ENCODE results near the gene CLCN5.

The CLCN5 gene

DNA sequence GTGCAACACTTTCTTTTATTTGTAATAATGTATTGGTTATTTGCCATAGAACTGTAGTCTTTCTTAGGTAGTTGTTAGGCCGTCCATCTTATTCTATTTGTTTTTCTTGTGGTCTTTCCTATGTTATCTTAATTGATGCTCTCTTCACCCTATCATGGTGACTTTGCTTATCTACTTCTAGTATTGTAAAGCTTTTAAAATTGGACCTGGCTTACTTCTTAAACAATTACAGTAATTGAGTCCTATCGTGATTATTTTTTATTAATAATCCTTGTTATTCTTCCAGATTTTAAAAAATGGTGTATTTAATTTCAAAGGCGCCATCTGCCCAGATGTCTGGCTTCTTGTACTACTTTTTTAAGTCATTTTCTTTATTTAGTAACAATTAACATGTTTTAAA, 63.7 kb downstream of the CLCN5 start:
- TF ChIP-seq, protein P1, sequence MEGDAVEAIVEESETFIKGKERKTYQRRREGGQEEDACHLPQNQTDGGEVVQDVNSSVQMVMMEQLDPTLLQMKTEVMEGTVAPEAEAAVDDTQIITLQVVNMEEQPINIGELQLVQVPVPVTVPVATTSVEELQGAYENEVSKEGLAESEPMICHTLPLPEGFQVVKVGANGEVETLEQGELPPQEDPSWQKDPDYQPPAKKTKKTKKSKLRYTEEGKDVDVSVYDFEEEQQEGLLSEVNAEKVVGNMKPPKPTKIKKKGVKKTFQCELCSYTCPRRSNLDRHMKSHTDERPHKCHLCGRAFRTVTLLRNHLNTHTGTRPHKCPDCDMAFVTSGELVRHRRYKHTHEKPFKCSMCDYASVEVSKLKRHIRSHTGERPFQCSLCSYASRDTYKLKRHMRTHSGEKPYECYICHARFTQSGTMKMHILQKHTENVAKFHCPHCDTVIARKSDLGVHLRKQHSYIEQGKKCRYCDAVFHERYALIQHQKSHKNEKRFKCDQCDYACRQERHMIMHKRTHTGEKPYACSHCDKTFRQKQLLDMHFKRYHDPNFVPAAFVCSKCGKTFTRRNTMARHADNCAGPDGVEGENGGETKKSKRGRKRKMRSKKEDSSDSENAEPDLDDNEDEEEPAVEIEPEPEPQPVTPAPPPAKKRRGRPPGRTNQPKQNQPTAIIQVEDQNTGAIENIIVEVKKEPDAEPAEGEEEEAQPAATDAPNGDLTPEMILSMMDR (conservative IDR thresholded peaks at IDR 0.05): no peak
- no peak overlapping the region for H3K27ac ChIP-seq

DNA sequence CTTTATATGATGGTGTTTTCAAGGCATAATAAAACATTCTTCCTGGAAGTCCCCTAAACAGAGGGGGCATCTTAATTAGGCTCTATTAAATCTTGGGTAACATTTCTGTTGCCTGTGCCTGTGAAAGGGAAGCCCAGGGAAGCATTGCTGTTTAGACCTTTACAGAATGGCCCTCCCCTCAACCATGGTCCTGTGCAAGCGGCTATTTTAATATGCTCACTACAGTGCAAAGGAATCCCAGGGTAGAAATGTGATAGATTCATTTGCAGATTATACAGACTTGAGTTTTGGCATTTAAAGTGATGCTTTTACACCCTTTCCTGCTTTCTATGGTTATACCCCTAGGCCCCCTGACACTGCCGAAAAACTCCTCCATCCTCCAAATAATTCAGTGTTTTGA, 65.3 kb downstream of the CLCN5 start:
- TF ChIP-seq, protein P1 (conservative IDR thresholded peaks at IDR 0.05): no peak
- no peak overlapping the region for H3K27ac ChIP-seq

DNA sequence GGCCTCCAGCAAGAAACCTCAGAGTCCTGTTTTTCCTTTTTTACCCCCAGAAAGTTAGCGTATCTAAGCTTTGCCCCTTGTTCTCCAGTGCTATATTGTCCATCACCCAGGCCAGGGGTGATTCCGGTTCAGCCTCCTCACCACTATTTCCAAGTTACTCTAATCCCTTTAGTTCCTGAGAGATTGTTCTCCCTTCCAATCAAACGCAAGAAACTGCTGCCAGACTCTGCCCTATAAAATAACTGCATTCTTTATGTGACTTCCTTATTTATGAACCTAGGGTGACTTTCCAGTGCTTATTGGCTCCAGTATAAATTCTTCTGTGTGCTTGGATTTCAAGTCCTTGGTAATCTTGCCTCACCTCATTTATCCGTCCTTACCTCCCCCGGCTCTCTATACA, 65.7 kb downstream of the CLCN5 start:
- TF ChIP-seq, protein P1 (conservative IDR thresholded peaks at IDR 0.05): no peak
- no peak overlapping the region for H3K27ac ChIP-seq

DNA sequence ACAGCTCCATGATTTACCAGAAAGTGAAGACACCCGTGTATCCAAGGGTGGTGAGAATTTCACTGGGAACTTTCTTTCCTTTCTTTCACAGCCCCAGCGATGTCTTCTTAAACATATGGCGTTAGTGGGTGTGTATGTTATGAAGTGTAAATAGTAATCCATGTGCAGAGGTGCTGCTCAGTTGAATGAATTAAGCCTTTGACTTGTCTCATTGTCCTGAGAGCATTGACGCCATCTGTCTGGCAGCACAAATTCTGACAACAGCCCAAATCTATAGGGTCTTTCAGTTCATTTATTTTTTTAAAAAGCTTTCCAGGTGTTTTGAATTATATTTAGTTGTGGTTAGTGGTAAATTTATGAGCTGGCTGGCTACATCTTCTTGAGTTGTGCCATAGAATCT, 69.4 kb downstream of the CLCN5 start:
- TF ChIP-seq, protein P1 (conservative IDR thresholded peaks at IDR 0.05): no peak
- no peak overlapping the region for H3K27ac ChIP-seq

DNA sequence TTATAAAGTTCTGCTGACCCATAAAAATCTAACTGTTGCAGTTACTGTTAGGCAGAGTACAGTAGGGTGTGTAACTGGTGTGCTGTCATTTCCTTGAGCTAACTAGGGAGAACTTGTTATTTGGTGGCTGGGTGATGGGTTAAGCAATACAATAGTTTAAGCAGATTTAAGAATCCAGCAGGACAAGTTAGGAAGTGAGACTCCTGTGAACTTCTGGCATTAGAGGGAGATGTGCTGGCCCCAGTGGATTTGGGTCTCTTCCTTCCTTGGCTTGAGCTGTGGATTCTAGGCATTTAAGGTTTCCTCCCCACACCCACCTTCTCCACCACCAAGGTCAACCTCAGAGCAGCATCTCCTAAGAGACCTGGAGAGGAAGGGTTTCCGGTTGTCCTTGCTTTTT, 70.5 kb downstream of the CLCN5 start:
- TF ChIP-seq, protein P1 (conservative IDR thresholded peaks at IDR 0.05): no peak
- no peak overlapping the region for H3K27ac ChIP-seq

DNA sequence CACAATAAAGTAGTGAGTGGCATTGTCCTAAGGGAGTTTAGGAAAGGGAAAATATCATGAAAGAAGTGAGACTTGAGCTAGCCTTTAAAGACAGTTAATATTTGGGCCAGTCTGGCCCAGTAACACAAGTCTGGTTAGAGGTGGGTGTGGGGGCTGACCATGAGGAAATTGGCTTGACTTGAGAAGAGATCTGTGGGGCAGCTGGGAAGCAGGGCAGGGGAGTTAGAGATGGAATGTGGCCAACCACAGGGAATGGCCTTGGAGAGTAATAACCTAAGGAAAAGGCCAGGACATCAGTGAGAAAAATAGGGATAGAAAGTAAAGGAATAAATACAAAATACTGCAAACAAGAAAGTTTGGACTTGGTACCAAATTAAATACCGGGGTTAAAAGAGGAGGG, 71.3 kb downstream of the CLCN5 start:
- H3K27ac ChIP-seq: no peak overlapping the region
- TF ChIP-seq, protein P1 (conservative IDR thresholded peaks at IDR 0.05): no peak

DNA sequence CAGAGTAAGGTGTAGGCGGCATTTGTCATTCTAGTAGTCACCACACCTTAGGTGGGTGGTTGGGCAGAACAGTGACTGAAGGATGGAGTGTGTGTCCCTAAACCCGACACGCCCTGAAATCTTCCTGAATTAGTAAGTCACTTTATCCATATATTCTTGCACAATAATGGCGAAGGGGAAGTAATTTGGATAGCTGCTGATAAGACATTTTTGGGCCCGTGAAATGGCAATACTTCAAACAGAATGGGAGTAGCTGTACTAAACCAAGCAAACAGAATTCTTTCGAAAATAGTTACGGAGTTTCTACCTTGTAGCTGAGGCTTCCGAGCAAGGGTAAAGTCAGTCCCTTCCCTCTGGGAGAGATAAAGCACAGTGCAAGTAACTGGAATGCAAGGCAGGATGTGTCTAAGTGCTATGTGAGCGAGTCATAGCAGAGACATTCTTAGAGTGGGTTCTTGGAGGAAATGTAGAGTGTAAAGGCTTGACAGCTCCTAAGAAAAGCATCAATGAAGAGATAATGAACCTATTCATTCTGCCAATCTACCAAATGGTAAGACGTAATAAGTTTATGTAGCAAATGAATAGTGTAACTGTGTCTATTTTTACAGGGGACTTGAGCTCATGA, 72.8 kb downstream of the CLCN5 start:
- TF ChIP-seq, protein P1 (conservative IDR thresholded peaks at IDR 0.05): no peak
- H3K27ac ChIP-seq: no peak overlapping the region
